Vagina (tissue), 2 donors: ENCODE data around the gene CRTAP.

Experiments
- POLR2A ChIP-seq, 2 donors: fragments of 450-650 bp; IDR thresholded peaks; one replicate each; pipeline ENCODE4 v1.6.1; 2017; ENCODE audit warnings: antibody characterized with exemption in 2 of 2, mild to moderate bottlenecking in 2 of 2, moderate library complexity in 2 of 2
- POLR2AphosphoS5 ChIP-seq, 2 donors: sonication (generic); formaldehyde crosslinking; IDR thresholded peaks; one replicate each; pipeline ENCODE4 v1.9.0; 2017; ENCODE audit warnings: antibody characterized with exemption in 2 of 2, mild to moderate bottlenecking in 2 of 2, low read depth in 1 of 2; ENCODE audit not compliant: insufficient read depth in 1 of 2
- TF ChIP-seq, protein P1 (sequence below), 3 experiments: fragments of 450-650 bp in 2 of 3; fragments of 200-600 bp in 1 of 3; sonication (generic) in 1 of 3; IDR thresholded peaks; one replicate each; pipeline ENCODE4 v1.5.1; 2017 to 2019; ENCODE audit warnings: antibody characterized with exemption in 3 of 3, mild to moderate bottlenecking in 2 of 3, moderate library complexity in 2 of 3

- TF ChIP-seq, protein P1, sequence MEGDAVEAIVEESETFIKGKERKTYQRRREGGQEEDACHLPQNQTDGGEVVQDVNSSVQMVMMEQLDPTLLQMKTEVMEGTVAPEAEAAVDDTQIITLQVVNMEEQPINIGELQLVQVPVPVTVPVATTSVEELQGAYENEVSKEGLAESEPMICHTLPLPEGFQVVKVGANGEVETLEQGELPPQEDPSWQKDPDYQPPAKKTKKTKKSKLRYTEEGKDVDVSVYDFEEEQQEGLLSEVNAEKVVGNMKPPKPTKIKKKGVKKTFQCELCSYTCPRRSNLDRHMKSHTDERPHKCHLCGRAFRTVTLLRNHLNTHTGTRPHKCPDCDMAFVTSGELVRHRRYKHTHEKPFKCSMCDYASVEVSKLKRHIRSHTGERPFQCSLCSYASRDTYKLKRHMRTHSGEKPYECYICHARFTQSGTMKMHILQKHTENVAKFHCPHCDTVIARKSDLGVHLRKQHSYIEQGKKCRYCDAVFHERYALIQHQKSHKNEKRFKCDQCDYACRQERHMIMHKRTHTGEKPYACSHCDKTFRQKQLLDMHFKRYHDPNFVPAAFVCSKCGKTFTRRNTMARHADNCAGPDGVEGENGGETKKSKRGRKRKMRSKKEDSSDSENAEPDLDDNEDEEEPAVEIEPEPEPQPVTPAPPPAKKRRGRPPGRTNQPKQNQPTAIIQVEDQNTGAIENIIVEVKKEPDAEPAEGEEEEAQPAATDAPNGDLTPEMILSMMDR (IDR thresholded peaks at IDR 0.05) = no peak
- TF ChIP-seq POLR2A (IDR thresholded peaks at IDR 0.05) = no peak
- no peak for TF ChIP-seq POLR2AphosphoS5 (IDR thresholded peaks at IDR 0.05; ENCODE audit: insufficient read depth in 1 of 2, low read depth in 1 of 2)
Measured at GRCh38 chr3:33179132-33179531, 65.3 kb downstream of the CRTAP start.
